AG09309 (cell line): ENCODE measurements around the gene SAMD9L.

Experiments
- DNase-seq: peaks from one replicate; pipeline ENCODE4 v3.0.0-alpha.2; 2010; ENCODE audit warnings: low read depth
- H3K4me3 ChIP-seq: 2 replicates; pipeline ENCODE4 v1.5.1; 2011; ENCODE audit warnings: mild to moderate bottlenecking, low read depth, low read length, moderate library complexity; ENCODE audit not compliant: control insufficient read depth
- CTCF ChIP-seq: IDR thresholded peaks from 2 replicates; pipeline ENCODE4 v1.5.1; 2011; ENCODE audit warnings: mild to moderate bottlenecking, low read depth, low read length, inconsistent platforms; ENCODE audit not compliant: insufficient read depth, control insufficient read depth; ENCODE audit errors: missing control alignments

The SAMD9L gene

GRCh38 chr7:93148144-93148543 lies at the start of gene SAMD9L:
SAMD9L (minus strand) TSS chr7:93148385; CDS start chr7:93135971, 12,414 bp downstream.
- DNase-seq, result no peak
- no peak for TF ChIP-seq CTCF
- peak within 1 kb of the TSS; percentile 54 for H3K4me3 ChIP-seq

DNA sequence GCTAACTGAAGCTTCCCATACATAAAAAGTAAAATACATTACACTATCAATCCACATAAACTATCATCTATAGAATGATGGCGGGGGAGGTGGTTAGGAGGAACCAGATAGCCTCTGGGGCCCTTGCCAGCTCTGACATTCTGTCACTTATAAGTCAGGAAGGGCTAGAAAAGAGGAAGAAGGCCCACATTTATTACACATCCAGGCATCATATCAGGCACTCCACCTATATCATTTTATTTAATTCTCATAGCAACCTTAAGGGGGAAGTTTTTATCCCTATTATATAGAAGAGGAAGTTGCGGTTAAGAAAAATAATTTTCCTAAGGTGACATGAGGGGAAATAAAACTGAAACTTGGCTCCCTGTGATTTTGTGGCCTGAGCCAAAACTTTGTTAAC lies 48.2 kb upstream of the SAMD9L start:
- DNase-seq, result no peak
- no peak overlapping the region for H3K4me3 ChIP-seq
- TF ChIP-seq CTCF, result no peak

- no peak overlapping the region for H3K4me3 ChIP-seq
- TF ChIP-seq CTCF, result no peak
- DNase-seq, result peak; percentile 5
These were observed 46.2 kb upstream of the SAMD9L start for GRCh38 chr7:93194386-93194785.

DNA sequence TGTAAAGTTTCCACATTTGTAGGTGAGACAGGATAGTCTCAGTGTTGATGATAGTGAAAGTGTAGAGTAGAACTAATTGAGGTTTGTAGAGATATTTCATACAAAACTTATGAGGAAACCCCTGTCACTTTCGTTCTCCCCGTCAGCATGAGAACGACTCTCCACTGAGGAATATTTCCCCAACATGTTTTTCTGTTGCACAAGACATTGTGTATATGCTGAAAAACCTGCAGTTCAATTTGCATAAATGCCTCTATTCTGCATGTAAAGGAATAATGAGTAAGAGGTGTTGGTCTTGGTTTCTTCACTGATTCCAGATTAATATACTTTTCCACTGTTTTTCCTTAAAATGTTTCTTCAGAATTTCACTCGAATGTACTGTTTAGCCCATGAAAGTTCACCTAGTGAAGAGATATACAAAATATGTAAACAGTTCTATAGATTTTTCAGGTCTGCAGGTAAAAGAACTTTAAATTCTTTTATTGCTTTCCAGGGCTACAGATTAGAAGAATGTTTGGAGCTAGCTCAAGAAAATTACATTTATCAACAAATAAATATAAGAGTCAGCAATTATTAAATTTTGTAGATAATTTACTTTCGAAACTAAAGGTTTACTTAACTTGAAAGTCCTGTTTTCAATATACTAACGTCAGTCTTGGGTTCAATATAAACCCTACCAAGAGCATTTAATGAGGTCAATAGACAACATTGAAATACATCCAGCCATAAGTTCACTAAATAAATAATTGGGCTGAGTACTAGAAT lies 40.9 kb upstream of the SAMD9L start:
- no peak overlapping the region for H3K4me3 ChIP-seq
- TF ChIP-seq CTCF, result no peak
- no peak for DNase-seq

- no peak for DNase-seq
- no peak overlapping the region for H3K4me3 ChIP-seq
- TF ChIP-seq CTCF, result no peak
These were observed 37.3 kb upstream of the SAMD9L start for GRCh38 chr7:93185303-93186027.

DNA sequence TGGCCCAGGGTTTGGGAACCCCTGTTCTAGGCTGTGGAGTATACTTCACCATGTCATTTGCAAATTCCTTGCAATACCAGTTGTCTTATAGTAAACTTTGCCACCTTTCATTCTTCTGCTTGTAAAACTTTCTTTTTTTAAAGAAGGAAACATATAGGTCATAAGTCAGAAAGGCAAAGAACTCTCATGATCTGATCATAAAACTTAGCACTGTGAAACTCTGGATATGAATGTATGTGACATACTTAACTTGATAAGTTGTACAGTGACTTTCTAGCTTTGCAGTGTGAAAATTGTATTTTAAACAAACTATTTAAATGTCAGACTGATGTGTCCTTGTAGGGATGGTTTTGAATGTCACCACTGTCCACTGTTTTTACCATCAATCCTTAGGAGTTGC lies 31.0 kb upstream of the SAMD9L start:
- no peak for DNase-seq
- TF ChIP-seq CTCF, result no peak
- H3K4me3 ChIP-seq, result no peak overlapping the region
